GM23338 (cell line): ENCODE measurements around the gene GOLM1.

Experiments
- CREB1 ChIP-seq: fragments of 250-450 bp; sonication (Bioruptor Pico); IDR thresholded peaks from 2 replicates; pipeline ENCODE4 v1.5.0; 2020; ENCODE audit warnings: low read depth, mild to moderate bottlenecking, moderate library complexity
- CTCF ChIP-seq, 2 experiments: fragments of 200-600 bp in 1 of 2; sonication (generic) in 1 of 2; conservative IDR thresholded peaks; 2 replicates each; pipeline versions ENCODE4 v1.5.1 to v1.6.1; 2016 to 2017; ENCODE audit warnings: antibody characterized with exemption in 2 of 2, low read depth in 2 of 2, mild to moderate bottlenecking in 2 of 2, moderate library complexity in 1 of 2
- EZH2 ChIP-seq: fragments of 200-600 bp; sonication (generic); IDR thresholded peaks from one replicate; pipeline ENCODE4 v1.8.0; 2017; ENCODE audit warnings: antibody characterized with exemption, mild to moderate bottlenecking, low read depth; ENCODE audit not compliant: unreplicated experiment
- EZH2phosphoT487 ChIP-seq: fragments of 200-600 bp; sonication (generic); IDR thresholded peaks from one replicate; pipeline ENCODE4 v1.8.1; 2018; ENCODE audit warnings: antibody characterized with exemption; ENCODE audit not compliant: unreplicated experiment
- JUNB ChIP-seq: IDR thresholded peaks from one replicate; pipeline ENCODE4 v1.6.1; 2016; ENCODE audit warnings: antibody characterized with exemption; ENCODE audit not compliant: unreplicated experiment
- NANOG ChIP-seq: IDR thresholded peaks from 2 replicates; pipeline ENCODE4 v1.6.1; 2016; ENCODE audit warnings: antibody characterized with exemption, borderline replicate concordance
- POLR2AphosphoS5 ChIP-seq: IDR thresholded peaks from 2 replicates; pipeline ENCODE4 v1.6.1; 2016; ENCODE audit warnings: antibody characterized with exemption, low read depth
- REST ChIP-seq: IDR thresholded peaks from one replicate; pipeline ENCODE4 v1.6.1; 2018; ENCODE audit warnings: antibody characterized with exemption; ENCODE audit not compliant: unreplicated experiment
- STAT1 ChIP-seq: IDR thresholded peaks from one replicate; pipeline ENCODE4 v1.6.1; 2016; ENCODE audit warnings: antibody characterized with exemption; ENCODE audit not compliant: unreplicated experiment
- ZNF114 ChIP-seq: fragments of 250-450 bp; sonication (Bioruptor Pico); IDR thresholded peaks from 2 replicates; pipeline ENCODE4 v1.5.0; 2020; ENCODE audit warnings: mild to moderate bottlenecking, moderate library complexity
- ZNF331 ChIP-seq: fragments of 250-450 bp; sonication (Bioruptor Pico); IDR thresholded peaks from 2 replicates; pipeline ENCODE4 v1.5.0; 2020; ENCODE audit warnings: low read depth, mild to moderate bottlenecking, moderate library complexity
- TF ChIP-seq, protein P1 (sequence below): IDR thresholded peaks from 2 replicates; pipeline ENCODE4 v1.6.1; 2016; ENCODE audit warnings: antibody characterized with exemption

DNA sequence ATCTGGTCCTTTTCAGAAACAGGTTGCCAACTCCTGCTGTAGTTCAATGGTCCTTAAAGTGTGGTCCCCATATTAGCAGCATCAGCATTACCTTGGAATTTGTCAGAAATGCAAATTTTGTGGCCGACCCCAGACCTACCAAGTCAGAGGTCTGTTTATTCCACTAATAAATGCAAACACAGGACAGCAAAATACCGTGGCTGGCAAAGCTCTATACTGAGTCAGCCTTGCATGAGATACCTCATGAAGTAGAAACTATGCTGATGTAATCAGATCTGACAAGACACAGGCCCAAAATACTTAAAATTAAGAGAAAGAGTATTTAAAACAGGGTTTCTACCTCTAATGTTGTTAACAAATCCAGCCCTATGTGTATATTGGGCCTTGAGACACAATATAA lies 3.0 kb downstream of the GOLM1 start:
- TF ChIP-seq CTCF (conservative IDR thresholded peaks at IDR 0.05; ENCODE audit: low read depth in 2 of 2) (no peak), REST (no peak), CREB1 (CRISPR knock-in tag) (no peak), POLR2AphosphoS5 (no peak), EZH2 (no peak), EZH2phosphoT487 (no peak), ZNF331 (CRISPR knock-in tag) (no peak), JUNB (no peak), STAT1 (no peak), ZNF114 (no peak), NANOG (no peak)
- TF ChIP-seq, protein P1, sequence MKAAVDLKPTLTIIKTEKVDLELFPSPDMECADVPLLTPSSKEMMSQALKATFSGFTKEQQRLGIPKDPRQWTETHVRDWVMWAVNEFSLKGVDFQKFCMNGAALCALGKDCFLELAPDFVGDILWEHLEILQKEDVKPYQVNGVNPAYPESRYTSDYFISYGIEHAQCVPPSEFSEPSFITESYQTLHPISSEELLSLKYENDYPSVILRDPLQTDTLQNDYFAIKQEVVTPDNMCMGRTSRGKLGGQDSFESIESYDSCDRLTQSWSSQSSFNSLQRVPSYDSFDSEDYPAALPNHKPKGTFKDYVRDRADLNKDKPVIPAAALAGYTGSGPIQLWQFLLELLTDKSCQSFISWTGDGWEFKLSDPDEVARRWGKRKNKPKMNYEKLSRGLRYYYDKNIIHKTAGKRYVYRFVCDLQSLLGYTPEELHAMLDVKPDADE: no peak
